Measurements from ENCODE around the gene VCAM1.

VCAM1 gene

GRCh38 chr1:100724281-100724680 is 4.7 kb downstream of the VCAM1 start:
- DNase-seq (ENCODE audit: low read depth, low spot score): no peak

- no peak for DNase-seq (ENCODE audit: low read depth, low spot score)
Observed at GRCh38 chr1:100730130-100730529, 10.6 kb downstream of the VCAM1 start.

GRCh38 chr1:100731309-100731708 is 11.8 kb downstream of the VCAM1 start:
- DNase-seq (ENCODE audit: low read depth, low spot score): no peak

- no peak for DNase-seq (ENCODE audit: low read depth, low spot score)
Observed at GRCh38 chr1:100731758-100732157, 12.2 kb downstream of the VCAM1 start.

GRCh38 chr1:100734676-100735075 is 15.1 kb downstream of the VCAM1 start:
- no peak for DNase-seq (ENCODE audit: low read depth, low spot score)

- no peak for DNase-seq (ENCODE audit: low read depth, low spot score)
Observed at GRCh38 chr1:100735244-100735643, 15.7 kb downstream of the VCAM1 start.

GRCh38 chr1:100736324-100736723 is 16.8 kb downstream of the VCAM1 start:
- DNase-seq (ENCODE audit: low read depth, low spot score): no peak

GRCh38 chr1:100736746-100737145 is 17.2 kb downstream of the VCAM1 start:
- no peak for DNase-seq (ENCODE audit: low read depth, low spot score)

- DNase-seq (ENCODE audit: low read depth, low spot score): no peak
Observed at GRCh38 chr1:100746542-100746932, 27.0 kb downstream of the VCAM1 start.

- DNase-seq (ENCODE audit: low read depth, low spot score): no peak
Observed at GRCh38 chr1:100747771-100748170, 28.2 kb downstream of the VCAM1 start.

GRCh38 chr1:100750005-100750885 is 30.7 kb downstream of the VCAM1 start:
- DNase-seq (ENCODE audit: low read depth, low spot score): no peak

GRCh38 chr1:100752791-100753190 is 33.2 kb downstream of the VCAM1 start:
- DNase-seq (ENCODE audit: low read depth, low spot score): no peak

- no peak for DNase-seq (ENCODE audit: low read depth, low spot score)
Observed at GRCh38 chr1:100757946-100758345, 38.4 kb downstream of the VCAM1 start.

- DNase-seq (ENCODE audit: low read depth, low spot score): no peak
Observed at GRCh38 chr1:100759188-100759587, 39.6 kb downstream of the VCAM1 start.

- no peak for DNase-seq (ENCODE audit: low read depth, low spot score)
Observed at GRCh38 chr1:100760511-100760910, 41.0 kb downstream of the VCAM1 start.

GRCh38 chr1:100762461-100762860 is 42.9 kb downstream of the VCAM1 start:
- DNase-seq (ENCODE audit: low read depth, low spot score): no peak

- no peak for DNase-seq (ENCODE audit: low read depth, low spot score)
Observed at GRCh38 chr1:100767176-100767890, 47.8 kb downstream of the VCAM1 start.

- DNase-seq (ENCODE audit: low read depth, low spot score): no peak
Observed at GRCh38 chr1:100769323-100769722, 49.8 kb downstream of the VCAM1 start.

- DNase-seq (ENCODE audit: low read depth, low spot score): no peak
Observed at GRCh38 chr1:100769906-100770646, 50.5 kb downstream of the VCAM1 start.

- DNase-seq (ENCODE audit: low read depth, low spot score): no peak
Observed at GRCh38 chr1:100773444-100773843, 53.9 kb downstream of the VCAM1 start.

- no peak for DNase-seq (ENCODE audit: low read depth, low spot score)
Observed at GRCh38 chr1:100774370-100774769, 54.8 kb downstream of the VCAM1 start.

GRCh38 chr1:100775483-100775882 is 55.9 kb downstream of the VCAM1 start:
- no peak for DNase-seq (ENCODE audit: low read depth, low spot score)
